K562 (cell line): ENCODE results near the gene ARL14EP. TPM values are rescaled to one million over a fixed set of nuclear protein-coding genes. Genes with fewer than 3 reads are reported as not detected.

ENCODE experiments used
- ATAC-seq: fragments of 200-7000 bp; cut with Tn5 transposase; 3 replicates; pipeline ENCODE4 v1.9.1; 2020; ENCODE audit warnings: moderate library complexity
- BruUV-seq: library from RNA; stranded (reverse); fragments of 400-500 nt; replicated peaks from 2 replicates; lab custom pipeline; 2021; lab: Mats Ljungman, UMichigan
- CTCF ChIA-PET: fragments of 300-600 bp; formaldehyde crosslinking; extraction: SDS; loops from one replicate; lab custom pipeline; 2021; ENCODE audit warnings: low intra/inter-chr PET ratio; lab: Yijun Ruan, JAX
- POLR2A ChIA-PET: fragments of 300-600, 350-650 bp; sonication (Branson Sonifier 250); formaldehyde crosslinking; extraction: SDS; loops from one replicate; lab custom pipeline; 2021; ENCODE audit warnings: antibody characterized with exemption, inconsistent platforms; lab: Yijun Ruan, JAX
- DNase-seq, 4 experiments: peaks; one replicate each; pipeline versions ENCODE4 v3.0.0 to v3.0.0-alpha.2; 2011 to 2018; ENCODE audit warnings: low spot score in 3 of 4, mixed read lengths in 3 of 4; ENCODE audit errors: extremely low read depth in 1 of 4
- FAIRE-seq: peaks from 2 replicates; lab custom pipeline; 2011; peaks lifted over from hg19 to GRCh38; lab: Jason Lieb, UNC
- H2AFZ ChIP-seq: 2 replicates; pipeline ENCODE4 v1.6.0; 2011; ENCODE audit warnings: low read depth, low read length, control low read depth, inconsistent platforms
- H3K27ac ChIP-seq: fragments of 200-600 bp; 3 replicates; pipeline ENCODE4 v1.8.0; 2011; ENCODE audit warnings: low read depth, mild to moderate bottlenecking, control low read depth, inconsistent platforms, low read length, moderate library complexity, mixed read lengths; ENCODE audit errors: extremely low read depth
- H3K27me3 ChIP-seq, 2 experiments: fragments of 300-600 bp in 1 of 2; 2 replicates in 1 of 2; 3 replicates in 1 of 2; pipeline versions ENCODE4 v1.6.0 to v1.8.0; 2011; ENCODE audit warnings: inconsistent platforms in 2 of 2, low read length in 2 of 2, mild to moderate bottlenecking in 1 of 2, mixed read lengths in 1 of 2, moderate library complexity in 1 of 2; ENCODE audit not compliant: control insufficient read depth in 2 of 2, insufficient read depth in 2 of 2
- H3K36me3 ChIP-seq: fragments of 300-600 bp; 3 replicates; pipeline ENCODE4 v1.8.0; 2011; ENCODE audit warnings: mild to moderate bottlenecking, low read length, inconsistent platforms; ENCODE audit not compliant: control insufficient read depth, insufficient read depth
- H3K4me1 ChIP-seq, 2 experiments: fragments of 200-600 bp in 1 of 2; replicated peaks in 1 of 2; 2 replicates in 1 of 2; 3 replicates in 1 of 2; pipeline versions ENCODE4 v1.5.1 to v1.8.0; 2011; ENCODE audit warnings: inconsistent platforms in 2 of 2, low read length in 2 of 2, mild to moderate bottlenecking in 1 of 2, mixed read lengths in 1 of 2, moderate library complexity in 1 of 2; ENCODE audit not compliant: control insufficient read depth in 2 of 2, insufficient read depth in 2 of 2
- H3K4me2 ChIP-seq: 2 replicates; pipeline ENCODE4 v1.6.1; 2011; ENCODE audit warnings: low read length, control low read depth, inconsistent platforms, mixed read lengths; ENCODE audit not compliant: insufficient read depth
- H3K4me3 ChIP-seq: fragments of 200-600 bp; sonication (generic), shearing (Covaris generic); 2 replicates; pipeline ENCODE4 v1.5.1; 2016; ENCODE audit warnings: control low read depth, inconsistent platforms
- H3K79me2 ChIP-seq: fragments of 200-600 bp; 3 replicates; pipeline ENCODE4 v1.8.0; 2011; ENCODE audit warnings: low read length, inconsistent platforms; ENCODE audit not compliant: control insufficient read depth, insufficient read depth
- H3K9ac ChIP-seq, 2 experiments: 2 replicates each; pipeline versions ENCODE4 v1.6.0 to v1.6.1; 2011; ENCODE audit warnings: low read depth in 2 of 2, low read length in 2 of 2, control low read depth in 1 of 2, inconsistent platforms in 1 of 2, mild to moderate bottlenecking in 1 of 2, mixed read lengths in 1 of 2; ENCODE audit not compliant: insufficient read depth in 1 of 2
- H3K9me1 ChIP-seq: one replicate; pipeline ENCODE4 v1.6.0; 2011; ENCODE audit warnings: inconsistent platforms, mild to moderate bottlenecking, low read length, moderate library complexity; ENCODE audit not compliant: control insufficient read depth, insufficient read depth
- H3K9me3 ChIP-seq: replicated peaks from 2 replicates; pipeline ENCODE4 v1.5.1; 2011; ENCODE audit warnings: low read depth, low read length, inconsistent platforms; ENCODE audit not compliant: control insufficient read depth, insufficient read depth
- H4K20me1 ChIP-seq: replicated peaks from 2 replicates; pipeline ENCODE4 v1.6.1; 2011; ENCODE audit warnings: low read length, inconsistent platforms, mixed read lengths; ENCODE audit not compliant: control insufficient read depth, insufficient read depth
- ATF3 ChIP-seq, 2 experiments: fragments of 450-650 bp in 1 of 2; sonication (generic) in 1 of 2; formaldehyde crosslinking in 1 of 2; IDR thresholded peaks in 1 of 2; conservative IDR thresholded peaks in 1 of 2; 2 replicates each; pipeline versions ENCODE4 v1.6.1 to v1.8.1; 2016 to 2023; ENCODE audit warnings: mild to moderate bottlenecking in 2 of 2, moderate library complexity in 2 of 2, inconsistent platforms in 1 of 2, missing genetic modification reagents in 1 of 2
- CBFA2T2 ChIP-seq: fragments of 450-650 bp; conservative IDR thresholded peaks from 2 replicates; pipeline ENCODE4 v1.6.1; 2017; ENCODE audit warnings: mild to moderate bottlenecking
- FOXK2 ChIP-seq, 2 experiments: fragments of 450-650 bp; IDR thresholded peaks in 1 of 2; conservative IDR thresholded peaks in 1 of 2; 2 replicates each; pipeline ENCODE4 v1.6.1; 2016; ENCODE audit warnings: low read depth in 2 of 2, mild to moderate bottlenecking in 1 of 2
- HNRNPUL1 ChIP-seq: fragments of 200-400 bp; formaldehyde crosslinking; IDR thresholded peaks from 2 replicates; pipeline ENCODE4 v1.6.1; 2017; ENCODE audit warnings: low read length
- MEIS2 ChIP-seq: fragments of 450-650 bp; IDR thresholded peaks from 2 replicates; pipeline ENCODE4 v1.6.1; 2014; ENCODE audit warnings: mild to moderate bottlenecking; ENCODE audit not compliant: partially characterized antibody
- NFIC ChIP-seq: fragments of 450-650 bp; IDR thresholded peaks from 2 replicates; pipeline ENCODE4 v1.6.1; 2017; ENCODE audit warnings: mild to moderate bottlenecking, inconsistent platforms
- SIN3A ChIP-seq, 2 experiments: fragments of 150-350 bp in 1 of 2; IDR thresholded peaks; 2 replicates each; pipeline ENCODE4 v1.6.1; 2011 to 2016; ENCODE audit warnings: borderline replicate concordance in 2 of 2, low read depth in 2 of 2, low read length in 2 of 2, mild to moderate bottlenecking in 2 of 2, moderate library complexity in 2 of 2; ENCODE audit not compliant: control insufficient read depth in 1 of 2
- STAT5B ChIP-seq: fragments of 250-450 bp; sonication (Bioruptor Pico); IDR thresholded peaks from 2 replicates; pipeline ENCODE4 v1.8.0; 2021; ENCODE audit warnings: mild to moderate bottlenecking, inconsistent platforms
- TRIM28 ChIP-seq: fragments of 450-650 bp; IDR thresholded peaks from 2 replicates; pipeline ENCODE4 v1.6.1; 2017
- ZNF3 ChIP-seq: fragments of 250-450 bp; sonication (Bioruptor Pico); IDR thresholded peaks from 2 replicates; pipeline ENCODE4 v1.5.0; 2021; ENCODE audit warnings: mild to moderate bottlenecking, moderate library complexity
- WGBS: fragments of 100-300 bp; shearing (Covaris generic); methylation state at CpG from one replicate; pipeline ENCODE4 v1.1.6; 2016; ENCODE audit warnings: low coverage, mixed read lengths; ENCODE audit not compliant: insufficient coverage; ENCODE audit errors: missing lambda C conversion rate; 5-methylcytosine and 5-hydroxymethylcytosine counted together
- in situ Hi-C: fragments of 300-500 bp; cut with MboI; formaldehyde crosslinking; loops from 4 replicates; pipeline ENCODE4 v1.15.0; 2018; ENCODE audit warnings: inconsistent platforms, mixed read lengths
- intact Hi-C: fragments of 100-400 bp; cut with micrococcal nuclease; formaldehyde crosslinking; loops from 2 replicates; pipeline ENCODE4 v1.14.2; 2022
- polyA plus RNA-seq, 8 experiments: library from polyadenylated mRNA; depleted of rRNA in 4 of 8; stranded (reverse) in 5 of 8; unstranded in 3 of 8; fragments of >200 nt; fragmentation: Nextera tagmentation in 2 of 8; fragmentation: Illumina TruSeq in 1 of 8; extraction: Ambion mirVana in 2 of 8; extraction: Trizol in 1 of 8; gene quantifications; 2 replicates each; pipeline versions ENCODE4 v1.2.1 to v1.2.3, GENCODE V29; 2011 to 2014; ENCODE audit warnings: inconsistent platforms in 1 of 8, missing spikeins in 1 of 8
- total RNA-seq, 7 experiments: library from RNA; depleted of rRNA in 6 of 7; stranded (reverse); fragments of >200 nt in 6 of 7; fragmentation: Illumina TruSeq in 2 of 7; extraction: Trizol in 2 of 7; gene quantifications; 2 replicates each; pipeline versions ENCODE4 v1.2.1 to v1.2.3, GENCODE V29; 2011 to 2021; ENCODE audit warnings: low replicate concordance in 1 of 7
- TF ChIP-seq, protein P1 (sequence below): fragments of 450-650 bp; formaldehyde crosslinking; conservative IDR thresholded peaks from 2 replicates; pipeline ENCODE4 v1.4.0; 2022; ENCODE audit warnings: mild to moderate bottlenecking, missing genetic modification characterization
- TF ChIP-seq, protein P2 (sequence below): fragments of 450-650 bp; formaldehyde crosslinking; IDR thresholded peaks from 2 replicates; pipeline ENCODE4 v1.4.0; 2022; ENCODE audit warnings: mild to moderate bottlenecking, moderate library complexity
- TF ChIP-seq, protein P3 (sequence below): fragments of 250-450 bp; sonication (Bioruptor Pico); IDR thresholded peaks from 2 replicates; pipeline ENCODE4 v1.5.0; 2020; ENCODE audit warnings: mild to moderate bottlenecking

The ARL14EP gene
- total and polyA plus RNA-seq, 9 of the 15 experiments (the other 6 are each of a cell fraction or from before 2014, with no cell fraction given), result 11.4 to 42.7 (median 25.9) TPM

- no peaks in the 10 kb centered on the region for H4K20me1 ChIP-seq
- no peaks in the 10 kb centered on the region for H3K9me1 ChIP-seq
- no peak overlapping the region for H3K4me3 ChIP-seq
- H3K4me2 ChIP-seq, result no peak overlapping the region
- WGBS, result 92% methylated on average over 1 of the region's 1 CpG
- POLR2A ChIA-PET, result no interaction called here
- peaks cover 9% of the 10 kb centered on the region; the same call in 1 of the 3 replicates for H3K36me3 ChIP-seq
- no peak for TF ChIP-seq HNRNPUL1
- no peak for TF ChIP-seq FOXK2 (conservative IDR thresholded peaks at IDR 0.05 in 1 of 2, IDR thresholded peaks at IDR 0.05 in 1 of 2; ENCODE audit: low read depth in 2 of 2)
- TF ChIP-seq NFIC, result no peak
- no peak for TF ChIP-seq TRIM28
- TF ChIP-seq MEIS2, result no peak
- no peak for TF ChIP-seq STAT5B (CRISPR knock-in tag)
- TF ChIP-seq, protein P1, sequence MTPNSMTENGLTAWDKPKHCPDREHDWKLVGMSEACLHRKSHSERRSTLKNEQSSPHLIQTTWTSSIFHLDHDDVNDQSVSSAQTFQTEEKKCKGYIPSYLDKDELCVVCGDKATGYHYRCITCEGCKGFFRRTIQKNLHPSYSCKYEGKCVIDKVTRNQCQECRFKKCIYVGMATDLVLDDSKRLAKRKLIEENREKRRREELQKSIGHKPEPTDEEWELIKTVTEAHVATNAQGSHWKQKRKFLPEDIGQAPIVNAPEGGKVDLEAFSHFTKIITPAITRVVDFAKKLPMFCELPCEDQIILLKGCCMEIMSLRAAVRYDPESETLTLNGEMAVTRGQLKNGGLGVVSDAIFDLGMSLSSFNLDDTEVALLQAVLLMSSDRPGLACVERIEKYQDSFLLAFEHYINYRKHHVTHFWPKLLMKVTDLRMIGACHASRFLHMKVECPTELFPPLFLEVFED (CRISPR knock-in tag), result no peak
- no peak for TF ChIP-seq SIN3A (IDR thresholded peaks at IDR 0.05; ENCODE audit: borderline replicate concordance in 2 of 2, control insufficient read depth in 1 of 2, low read depth in 2 of 2, low read length in 2 of 2)
- TF ChIP-seq, protein P2, sequence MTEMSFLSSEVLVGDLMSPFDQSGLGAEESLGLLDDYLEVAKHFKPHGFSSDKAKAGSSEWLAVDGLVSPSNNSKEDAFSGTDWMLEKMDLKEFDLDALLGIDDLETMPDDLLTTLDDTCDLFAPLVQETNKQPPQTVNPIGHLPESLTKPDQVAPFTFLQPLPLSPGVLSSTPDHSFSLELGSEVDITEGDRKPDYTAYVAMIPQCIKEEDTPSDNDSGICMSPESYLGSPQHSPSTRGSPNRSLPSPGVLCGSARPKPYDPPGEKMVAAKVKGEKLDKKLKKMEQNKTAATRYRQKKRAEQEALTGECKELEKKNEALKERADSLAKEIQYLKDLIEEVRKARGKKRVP (CRISPR knock-in tag), result no peak
- TF ChIP-seq, protein P3, sequence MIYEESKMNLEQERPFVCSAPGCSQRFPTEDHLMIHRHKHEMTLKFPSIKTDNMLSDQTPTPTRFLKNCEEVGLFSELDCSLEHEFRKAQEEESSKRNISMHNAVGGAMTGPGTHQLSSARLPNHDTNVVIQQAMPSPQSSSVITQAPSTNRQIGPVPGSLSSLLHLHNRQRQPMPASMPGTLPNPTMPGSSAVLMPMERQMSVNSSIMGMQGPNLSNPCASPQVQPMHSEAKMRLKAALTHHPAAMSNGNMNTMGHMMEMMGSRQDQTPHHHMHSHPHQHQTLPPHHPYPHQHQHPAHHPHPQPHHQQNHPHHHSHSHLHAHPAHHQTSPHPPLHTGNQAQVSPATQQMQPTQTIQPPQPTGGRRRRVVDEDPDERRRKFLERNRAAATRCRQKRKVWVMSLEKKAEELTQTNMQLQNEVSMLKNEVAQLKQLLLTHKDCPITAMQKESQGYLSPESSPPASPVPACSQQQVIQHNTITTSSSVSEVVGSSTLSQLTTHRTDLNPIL, result no peak
- TF ChIP-seq CBFA2T2, result no peak
- no peak for TF ChIP-seq ZNF3
- no peak for TF ChIP-seq ATF3 (IDR thresholded peaks at IDR 0.05)
- TF ChIP-seq ATF3 (CRISPR knock-in tag; conservative IDR thresholded peaks at IDR 0.05), result no peak
- DNase-seq (no peak), FAIRE-seq (no peak), ATAC-seq (no peak; the same call in 2 of the 3 replicates)
- H3K79me2 ChIP-seq, result no peaks in the 10 kb centered on the region
- no peak overlapping the region for H2AFZ ChIP-seq
- intact Hi-C loops, result no loop called here
- no peaks in the 10 kb centered on the region for H3K4me1 ChIP-seq
- H3K9me3 ChIP-seq, result no peaks in the 10 kb centered on the region; the same call in 1 of the 2 replicates
- in situ Hi-C loops, result no loop called here
- CTCF ChIA-PET, result no interaction called here
- H3K27ac ChIP-seq, result no peak overlapping the region
- no peaks in the 10 kb centered on the region for H3K27me3 ChIP-seq
- no TSS peak for BruUV-seq
- H3K9ac ChIP-seq, result no peak overlapping the region
Observed at GRCh38 chr11:30342736-30343166, 19.8 kb downstream of the ARL14EP start.
